HepG2 (cell line): Measurements from ENCODE around the gene OBI1. TPM values are rescaled to one million over a fixed set of nuclear protein-coding genes. Genes with fewer than 3 reads are reported as not detected.

ENCODE experiments used
- ATAC-seq: fragments of 200-7000 bp; cut with Tn5 transposase; 3 replicates; pipeline ENCODE4 v1.9.1; 2020; ENCODE audit warnings: mild to moderate bottlenecking, moderate library complexity
- BruUV-seq: library from RNA; stranded (reverse); fragments of 400-500 nt; replicated peaks from 2 replicates; lab custom pipeline; 2021; lab: Mats Ljungman, UMichigan
- CTCF ChIA-PET: fragments of 300-600 bp; formaldehyde crosslinking; extraction: SDS; loops from one replicate; lab custom pipeline; 2021; ENCODE audit warnings: low total read pairs, inconsistent platforms, low intra/inter-chr PET ratio; lab: Yijun Ruan, JAX
- POLR2A ChIA-PET: fragments of 350-600 bp; sonication (Branson Sonifier 250); formaldehyde crosslinking; loops from one replicate; lab custom pipeline; 2020; ENCODE audit warnings: antibody characterized with exemption, inconsistent platforms; lab: Yijun Ruan, JAX
- DNase-seq: peaks from one replicate; pipeline ENCODE4 v3.0.0-alpha.2; 2015; ENCODE audit warnings: low spot score
- FAIRE-seq: peaks from 3 replicates; lab custom pipeline; 2011; peaks lifted over from hg19 to GRCh38; lab: Jason Lieb, UNC
- H2AFZ ChIP-seq: one replicate; pipeline ENCODE4 v1.6.1; 2011; ENCODE audit warnings: low read length, inconsistent platforms
- H3K27ac ChIP-seq: fragments of 300-600 bp; 3 replicates; pipeline ENCODE4 v1.8.0; 2011; ENCODE audit warnings: mixed run types, mild to moderate bottlenecking, mixed read lengths, low read length, inconsistent platforms; ENCODE audit not compliant: insufficient read depth; ENCODE audit errors: extremely low read length
- H3K27me3 ChIP-seq, 2 experiments: fragments of 200-600 bp in 1 of 2; 2 replicates in 1 of 2; 3 replicates in 1 of 2; pipeline versions ENCODE4 v1.6.0 to v1.8.0; 2011; ENCODE audit warnings: low read length in 2 of 2, mild to moderate bottlenecking in 2 of 2, moderate library complexity in 2 of 2, inconsistent platforms in 1 of 2; ENCODE audit not compliant: insufficient read depth in 2 of 2, control insufficient read depth in 1 of 2
- H3K36me3 ChIP-seq, 2 experiments: fragments of 200-600 bp in 1 of 2; replicated peaks in 1 of 2; 2 replicates in 1 of 2; 3 replicates in 1 of 2; pipeline versions ENCODE4 v1.5.1 to v1.8.0; 2011; ENCODE audit warnings: low read length in 2 of 2, inconsistent platforms in 1 of 2; ENCODE audit not compliant: insufficient read depth in 2 of 2, control insufficient read depth in 1 of 2
- H3K4me1 ChIP-seq: 2 replicates; pipeline ENCODE4 v1.5.1; 2012; ENCODE audit warnings: low read length, inconsistent platforms; ENCODE audit not compliant: insufficient read depth
- H3K4me2 ChIP-seq: 2 replicates; pipeline ENCODE4 v1.6.0; 2011; ENCODE audit warnings: low read depth, low read length, inconsistent platforms
- H3K4me3 ChIP-seq, 3 experiments: fragments of 200-600 bp in 1 of 3; sonication (generic), shearing (Covaris generic) in 1 of 3; replicated peaks in 1 of 3; 2 replicates each; pipeline ENCODE4 v1.5.1; 2011 to 2016; ENCODE audit warnings: low read length in 3 of 3, inconsistent platforms in 2 of 3, low read depth in 2 of 3, mild to moderate bottlenecking in 2 of 3, control low read depth in 1 of 3, mixed read lengths in 1 of 3; ENCODE audit not compliant: insufficient read depth in 1 of 3
- H3K79me2 ChIP-seq: one replicate; pipeline ENCODE4 v1.6.1; 2011; ENCODE audit warnings: low read length, inconsistent platforms; ENCODE audit not compliant: insufficient read depth
- H3K9ac ChIP-seq: 2 replicates; pipeline ENCODE4 v1.6.0; 2011; ENCODE audit warnings: mild to moderate bottlenecking, low read depth, low read length, inconsistent platforms; ENCODE audit not compliant: insufficient read depth
- H3K9me3 ChIP-seq: 2 replicates; pipeline ENCODE4 v1.5.1; 2012; ENCODE audit warnings: mild to moderate bottlenecking, low read length
- H4K20me1 ChIP-seq: 2 replicates; pipeline ENCODE4 v1.6.0; 2011; ENCODE audit warnings: inconsistent platforms, mild to moderate bottlenecking, low read length, moderate library complexity; ENCODE audit not compliant: insufficient read depth
- CERS6 ChIP-seq: sonication (generic); formaldehyde crosslinking; IDR thresholded peaks from 2 replicates; pipeline ENCODE4 v1.5.0; 2020; ENCODE audit warnings: missing genetic modification reagents
- ZHX1 ChIP-seq: sonication (generic); formaldehyde crosslinking; IDR thresholded peaks from 2 replicates; pipeline ENCODE4 v1.8.1; 2022; ENCODE audit warnings: low read depth, mild to moderate bottlenecking, missing genetic modification reagents
- ZNF343 ChIP-seq: sonication (generic); formaldehyde crosslinking; IDR thresholded peaks from 2 replicates; pipeline ENCODE4 v1.4.0; 2020; ENCODE audit warnings: mild to moderate bottlenecking, missing genetic modification reagents
- ZNF800 ChIP-seq: sonication (generic); formaldehyde crosslinking; IDR thresholded peaks from 2 replicates; pipeline ENCODE4 v1.4.0; 2020; ENCODE audit warnings: missing genetic modification reagents
- ZNF83 ChIP-seq: sonication (generic); formaldehyde crosslinking; IDR thresholded peaks from 2 replicates; pipeline ENCODE4 v1.4.0; 2020; ENCODE audit warnings: missing genetic modification reagents, mild to moderate bottlenecking, borderline replicate concordance
- WGBS: methylation state at CpG from one replicate; pipeline ENCODE4 v1.1.6; 2017; ENCODE audit warnings: low lambda C conversion rate; 5-methylcytosine and 5-hydroxymethylcytosine counted together
- in situ Hi-C: cut with HindIII; loops from 2 replicates; pipeline ENCODE4 v1.10.0; 2017; ENCODE audit warnings: low pct_unique_long_range_greater_than_20kb; ENCODE audit not compliant: extremely low pct_ligation_motif_present
- intact Hi-C: fragments of 100-400 bp; cut with micrococcal nuclease; formaldehyde crosslinking; loops from one replicate; pipeline ENCODE4 v1.10.0; 2022; ENCODE audit not compliant: unreplicated experiment
- polyA plus RNA-seq, 8 experiments: library from polyadenylated mRNA; depleted of rRNA in 3 of 8; stranded (reverse) in 7 of 8; unstranded in 1 of 8; fragments of >200 nt; fragmentation: Illumina TruSeq in 4 of 8; extraction: Trizol in 4 of 8; gene quantifications; 2 replicates each; pipeline versions ENCODE4 v1.2.1 to v1.2.3, GENCODE V29; 2011 to 2016; ENCODE audit warnings: low read depth in 4 of 8, missing spikeins in 1 of 8, mixed read lengths in 1 of 8; ENCODE audit not compliant: insufficient read depth in 1 of 8
- total RNA-seq, 5 experiments: library from RNA; depleted of rRNA; stranded (reverse); fragments of >200 nt; fragmentation: Illumina TruSeq; extraction: Trizol; gene quantifications; 2 replicates each; pipeline ENCODE4 v1.2.3, GENCODE V29; 2016; ENCODE audit warnings: low read depth in 1 of 5

OBI1 gene
- total and polyA plus RNA-seq, 2 of the 13 experiments (the other 11 are each of a cell fraction or from before 2014, with no cell fraction given): 7.8 to 23.5 TPM

GRCh38 chr13:78597602-78597932 lies 61.4 kb downstream of the OBI1 start:
- Histone ChIP-seq H3K4me2 (no peak overlapping the region), H3K9me3 (no peaks in the 10 kb centered on the region), H3K79me2 (no peaks in the 10 kb centered on the region), H2AFZ (no peak overlapping the region), H3K4me3 (no peak overlapping the region), H3K27ac (no peak overlapping the region), H3K27me3 (peaks cover 0 to 44% of the 10 kb centered on the region in 2 experiments; a peak in 2 of 5 replicates), H3K9ac (no peak overlapping the region), H3K4me1 (peaks cover 9% of the 10 kb centered on the region), H4K20me1 (no peaks in the 10 kb centered on the region), H3K36me3 (no peaks in the 10 kb centered on the region)
- intact Hi-C loops (no loop called here), in situ Hi-C loops (no loop called here)
- ChIA-PET CTCF (no interaction called here), POLR2A (no interaction called here)
- no peak for DNase-seq
- FAIRE-seq: no peak
- no peak for ATAC-seq
- no TSS peak for BruUV-seq
- whole genome bisulfite sequencing: 71% methylated on average over 7 of the region's 7 CpGs
- TF ChIP-seq CERS6 (CRISPR knock-in tag): no peak
- TF ChIP-seq ZNF343 (CRISPR knock-in tag): no peak
- TF ChIP-seq ZHX1 (CRISPR knock-in tag): no peak
- no peak for TF ChIP-seq ZNF83 (CRISPR knock-in tag)
- no peak for TF ChIP-seq ZNF800 (CRISPR knock-in tag)
